Stimulated activated CD4-positive, alpha-beta T cell treated with anti-CD3 and anti-CD28 coated beads, Interleukin-12 subunit alpha, Interleukin-12 subunit beta, amount 100 ng/mL, for 4 hours (primary cell): ENCODE measurements around the gene NLGN2.

Experiments
- DNase-seq: peaks from one replicate; pipeline ENCODE4 v3.0.0-alpha.2; 2020

Gene NLGN2

GRCh38 chr17:7438656-7439460 lies 31.2 kb downstream of the NLGN2 start:
- no peak for DNase-seq

GRCh38 chr17:7439462-7440112 lies 31.9 kb downstream of the NLGN2 start, which contains the start of gene FGF11:
TSS of gene FGF11 (plus strand) at chr17:7439512. CDS start at chr17:7439621, 109 bp downstream.
- no peak for DNase-seq

- DNase-seq: peak; percentile 24
These were observed 32.6 kb downstream of the NLGN2 start for GRCh38 chr17:7440113-7440833.

DNA sequence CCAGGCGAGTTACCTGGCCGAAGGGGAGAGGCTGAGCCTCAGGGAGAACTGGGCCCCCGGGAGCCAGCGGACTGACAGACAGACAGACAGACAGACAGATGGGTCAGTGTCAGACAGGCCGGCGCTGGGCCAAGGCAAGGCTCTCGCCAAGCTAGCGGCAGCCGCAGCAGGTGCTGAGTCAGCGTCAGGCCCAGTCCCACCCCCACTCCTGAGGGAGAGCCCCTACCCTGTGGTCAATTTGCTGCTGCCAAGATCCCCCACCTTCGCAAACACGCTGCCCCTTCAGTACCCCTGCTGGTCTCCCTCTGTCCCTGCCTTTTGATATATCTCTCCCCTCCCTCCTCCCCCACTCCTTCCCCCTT lies 33.2 kb downstream of the NLGN2 start:
- DNase-seq: no peak

DNA sequence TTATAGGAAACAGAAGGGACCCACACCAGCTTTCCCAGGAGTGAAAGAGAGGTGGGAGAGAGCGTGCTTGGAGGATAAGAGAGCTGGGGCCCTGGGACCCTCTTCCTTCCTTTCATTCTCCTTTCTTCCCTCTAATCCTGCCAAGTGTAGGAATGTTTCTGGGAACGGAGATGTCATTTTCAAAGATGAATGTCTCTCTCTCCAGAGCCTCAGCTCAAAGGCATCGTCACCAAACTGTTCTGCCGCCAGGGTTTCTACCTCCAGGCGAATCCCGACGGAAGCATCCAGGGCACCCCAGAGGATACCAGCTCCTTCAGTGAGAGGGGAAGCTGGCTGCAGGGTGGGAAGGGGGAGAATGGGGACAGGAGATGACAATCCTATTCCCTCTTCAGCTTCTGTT lies 33.6 kb downstream of the NLGN2 start:
- no peak for DNase-seq

DNA sequence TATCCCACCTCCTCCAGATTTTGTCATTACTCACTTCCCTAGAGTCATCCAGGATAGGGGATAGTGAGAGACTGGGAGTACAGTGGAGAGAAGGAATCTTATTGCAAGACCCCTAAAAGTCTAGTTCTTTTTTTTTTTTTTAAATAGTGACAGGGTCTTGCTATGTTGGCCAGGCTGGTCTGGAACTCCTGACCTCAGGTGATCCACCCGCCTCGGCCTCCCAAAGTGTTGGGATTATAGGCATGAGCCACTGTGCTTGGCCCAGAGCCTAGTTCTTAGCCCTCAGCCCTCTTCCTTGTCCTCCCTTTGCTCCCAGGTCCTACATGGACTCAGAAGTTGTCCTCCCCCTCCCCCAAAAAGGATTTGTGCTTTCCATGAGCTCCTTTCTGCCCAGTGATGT lies 34.5 kb downstream of the NLGN2 start:
- no peak for DNase-seq

DNA sequence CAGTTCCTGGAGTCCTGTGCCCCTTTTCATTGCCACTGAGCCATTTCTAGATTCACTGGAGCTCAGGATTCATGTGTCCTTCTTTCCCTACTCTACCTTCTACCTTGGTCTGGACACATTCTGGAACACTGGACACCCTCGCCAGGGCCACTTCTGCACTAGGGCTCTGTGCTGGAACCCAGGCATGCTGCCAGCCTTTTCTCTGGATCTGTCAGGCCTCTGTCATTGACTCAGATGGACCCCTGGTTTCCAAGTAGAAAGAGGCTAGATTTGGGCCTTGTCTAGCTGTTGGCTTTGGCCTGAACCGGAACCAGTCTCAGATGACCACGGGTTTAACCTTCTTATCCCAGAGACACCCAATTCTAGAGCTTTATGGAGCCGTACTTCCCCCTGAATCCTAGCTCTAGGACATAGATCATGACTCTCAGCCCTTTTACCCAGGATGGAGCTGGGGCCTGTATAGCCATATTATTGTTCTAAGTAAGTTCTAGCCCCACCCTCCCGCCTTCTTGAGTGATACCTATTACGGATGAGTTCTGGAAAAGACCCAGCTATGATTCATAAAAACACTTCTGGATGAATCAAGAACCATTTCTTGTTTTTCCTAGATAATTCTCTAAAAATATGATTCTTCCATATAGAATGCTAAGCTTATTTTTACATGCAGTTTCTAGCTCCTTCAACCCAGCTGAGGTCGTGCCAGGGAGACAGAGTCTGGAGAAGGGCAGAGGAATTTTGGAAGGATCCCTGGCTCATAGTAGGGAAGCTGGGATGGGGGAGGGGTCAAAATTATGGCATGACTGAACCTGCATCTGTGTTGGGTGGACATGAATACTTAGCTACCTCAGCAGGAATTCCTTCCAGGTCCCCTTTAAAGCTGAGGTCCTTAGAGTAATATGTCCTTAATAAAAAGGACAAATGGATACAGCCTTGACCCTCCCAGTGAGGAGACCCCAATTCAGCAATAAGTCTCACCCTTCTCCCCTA lies 36.1 kb downstream of the NLGN2 start:
- no peak for DNase-seq

DNA sequence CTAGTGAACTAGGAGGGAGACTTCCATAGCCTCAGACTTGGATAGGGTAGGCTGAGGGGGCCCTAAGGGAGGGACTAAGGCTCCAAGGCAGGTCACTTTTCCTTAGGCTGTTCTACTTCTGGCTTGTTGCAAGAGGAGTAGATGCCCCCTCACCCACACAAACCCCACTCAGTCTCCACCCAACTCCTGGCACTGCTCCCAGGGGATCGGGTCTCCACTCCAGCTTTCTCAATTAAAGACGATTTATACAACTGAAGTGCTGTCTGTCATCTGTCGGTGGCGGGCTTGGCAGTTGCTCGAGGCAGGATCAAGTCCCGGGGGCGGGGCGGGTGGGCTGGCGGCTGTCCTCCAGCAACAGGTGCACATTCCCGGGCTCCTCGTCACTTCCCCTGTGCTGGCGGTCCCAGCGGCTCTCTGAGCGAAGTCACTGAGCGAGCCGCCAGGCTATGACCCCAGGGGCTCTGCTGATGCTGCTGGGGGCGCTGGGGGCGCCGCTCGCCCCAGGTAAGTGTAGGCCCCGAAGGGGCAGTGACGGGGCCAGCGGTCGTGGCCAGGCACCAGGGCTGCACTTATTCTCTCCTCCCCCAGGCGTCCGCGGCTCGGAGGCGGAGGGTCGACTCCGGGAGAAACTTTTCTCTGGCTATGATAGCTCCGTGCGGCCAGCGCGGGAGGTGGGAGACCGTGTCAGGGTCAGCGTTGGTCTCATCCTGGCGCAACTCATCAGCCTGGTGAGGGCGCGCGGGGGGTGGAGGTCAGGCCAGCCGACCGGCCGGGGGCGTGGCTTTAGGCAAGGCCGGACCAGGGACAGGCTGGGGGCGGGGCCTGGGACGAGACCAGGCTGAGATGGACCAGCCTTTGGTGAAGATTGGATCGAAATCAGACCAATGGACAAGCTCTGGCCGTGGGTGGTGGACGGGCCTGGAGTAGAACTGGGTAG lies 37.3 kb downstream of the NLGN2 start, which contains the start of gene CHRNB1:
CHRNB1 (plus strand) TSS at position 380 of the 937 bp plus-strand sequence; CDS start at position 447, 67 bp downstream.
- no peak for DNase-seq

GRCh38 chr17:7445619-7445968 lies 37.9 kb downstream of the NLGN2 start:
- DNase-seq: no peak

DNA sequence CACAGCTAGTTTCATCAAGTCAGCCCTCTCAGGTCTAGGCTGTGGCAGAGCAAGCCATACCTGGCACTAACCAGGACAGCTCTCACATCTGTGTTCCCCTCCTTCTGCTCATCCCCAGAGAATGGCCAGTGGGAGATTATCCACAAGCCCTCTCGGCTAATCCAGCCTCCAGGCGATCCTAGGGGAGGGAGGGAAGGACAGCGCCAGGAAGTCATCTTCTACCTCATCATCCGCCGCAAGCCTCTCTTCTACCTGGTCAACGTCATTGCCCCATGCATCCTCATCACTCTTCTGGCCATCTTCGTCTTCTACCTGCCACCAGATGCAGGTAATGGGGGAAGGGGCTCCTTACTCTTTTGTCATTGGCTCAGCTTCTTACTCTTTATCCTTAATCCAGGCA lies 40.8 kb downstream of the NLGN2 start:
- no peak for DNase-seq

DNA sequence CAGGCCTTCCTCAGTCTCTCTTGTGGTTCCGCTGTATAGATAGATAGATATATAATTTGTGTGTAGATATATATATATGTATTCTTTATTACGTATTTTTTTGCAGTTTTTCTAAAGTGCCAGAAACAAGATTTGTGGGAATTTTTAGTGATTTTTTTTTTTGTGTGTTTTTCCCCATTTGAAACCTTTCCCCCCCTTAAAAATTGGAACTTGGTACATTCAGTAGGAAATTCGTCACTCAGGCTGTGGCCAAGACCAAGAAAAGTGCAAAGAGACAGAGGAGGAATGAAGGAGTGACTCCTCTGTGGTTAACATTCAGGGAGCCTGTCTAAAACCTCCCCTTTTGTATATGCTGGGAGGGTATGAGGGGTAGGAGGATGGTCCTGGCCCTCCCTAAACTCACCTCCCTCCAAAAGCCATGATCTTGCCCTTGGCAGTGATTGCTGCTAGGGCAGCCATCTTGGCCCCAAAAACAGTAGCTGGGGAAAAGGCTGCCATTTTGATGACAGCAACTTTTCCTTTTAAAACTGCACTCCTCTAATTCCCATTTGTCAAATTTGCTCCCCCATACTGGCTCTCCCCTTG lies 52.4 kb downstream of the NLGN2 start:
- no peak for DNase-seq

DNA sequence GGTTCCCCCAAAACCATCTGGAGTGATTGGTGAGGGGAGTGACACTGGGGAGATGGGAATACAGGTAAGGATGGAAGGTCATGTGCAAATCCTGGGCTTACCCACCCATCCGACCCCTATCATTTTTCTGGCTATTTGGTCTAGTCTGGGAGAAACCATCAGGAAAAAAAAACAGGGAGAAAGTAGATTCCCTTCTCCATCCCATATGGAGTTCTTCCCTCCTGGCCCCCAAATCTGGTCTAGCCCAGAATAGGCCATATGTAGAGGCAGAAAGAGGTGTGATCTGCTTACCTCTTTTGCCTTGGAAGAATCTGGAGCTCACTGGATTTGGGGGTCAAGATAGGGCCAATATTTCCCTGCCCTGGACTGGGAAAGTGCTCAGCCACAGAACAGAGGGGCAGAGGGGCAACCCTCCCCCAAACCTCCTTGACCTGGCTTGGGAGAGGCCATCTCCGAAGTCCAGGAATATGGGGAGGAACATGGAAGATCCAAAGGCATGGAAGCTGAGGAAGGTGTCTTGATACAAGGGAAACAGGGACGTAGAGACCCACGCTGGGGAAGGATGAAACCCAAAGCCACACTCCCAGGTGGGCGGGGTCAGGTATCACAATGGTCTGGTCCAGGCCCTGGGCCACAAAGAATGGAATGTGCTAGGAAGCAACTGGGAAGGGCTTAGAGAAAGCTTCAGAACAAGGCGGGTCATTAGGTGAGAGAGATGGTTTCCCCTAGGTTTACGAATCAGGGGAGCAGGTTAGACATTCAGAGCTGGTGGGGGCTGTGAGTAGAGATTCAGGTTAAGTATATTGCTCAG lies 53.4 kb downstream of the NLGN2 start:
- no peak for DNase-seq

GRCh38 chr17:7462474-7463371 lies 55.1 kb downstream of the NLGN2 start:
- DNase-seq: no peak

DNA sequence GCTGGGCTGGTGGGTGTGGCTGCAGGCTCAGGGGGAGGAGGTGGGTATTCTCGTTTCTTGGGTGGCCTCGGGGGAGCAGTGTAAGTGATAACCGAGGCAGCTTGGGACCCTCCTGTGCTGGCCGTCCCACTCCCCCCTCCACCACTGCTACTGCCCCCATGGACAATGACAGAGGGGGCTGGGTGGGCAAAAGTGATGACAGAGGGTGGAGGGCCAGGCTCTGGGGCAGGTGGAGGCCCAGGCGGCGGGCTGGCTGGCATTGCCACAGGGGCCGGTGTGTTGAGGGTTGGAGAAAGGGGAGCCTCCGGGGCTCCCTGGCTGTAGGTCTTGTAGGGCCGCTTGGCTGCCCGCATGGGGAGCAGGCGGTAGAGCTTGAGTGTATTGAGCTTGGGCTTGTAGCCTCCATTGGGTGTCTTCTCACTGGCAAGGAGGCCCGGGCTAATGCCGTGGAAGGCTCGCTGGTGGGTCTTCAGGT lies 55.8 kb downstream of the NLGN2 start:
- DNase-seq: no peak

DNA sequence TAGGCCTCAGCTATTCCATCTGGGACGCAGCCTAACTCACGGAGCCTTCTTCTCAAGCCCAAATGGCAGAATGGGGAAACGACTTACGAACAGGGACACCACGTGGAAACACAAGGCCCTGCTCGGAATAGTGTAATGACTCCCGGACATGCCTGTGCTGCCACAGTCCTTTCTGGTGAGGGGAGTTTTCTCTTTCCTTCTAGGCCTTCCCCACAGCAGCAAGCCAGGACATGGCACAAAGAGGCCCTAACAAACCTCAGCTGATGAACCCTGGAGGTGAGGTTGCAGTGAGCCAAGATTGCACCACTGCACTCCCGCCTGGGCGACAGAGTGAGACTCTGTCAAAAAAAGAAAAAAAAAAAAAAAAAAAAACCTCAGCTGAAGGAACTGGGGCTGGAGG lies 56.4 kb downstream of the NLGN2 start:
- DNase-seq: no peak

DNA sequence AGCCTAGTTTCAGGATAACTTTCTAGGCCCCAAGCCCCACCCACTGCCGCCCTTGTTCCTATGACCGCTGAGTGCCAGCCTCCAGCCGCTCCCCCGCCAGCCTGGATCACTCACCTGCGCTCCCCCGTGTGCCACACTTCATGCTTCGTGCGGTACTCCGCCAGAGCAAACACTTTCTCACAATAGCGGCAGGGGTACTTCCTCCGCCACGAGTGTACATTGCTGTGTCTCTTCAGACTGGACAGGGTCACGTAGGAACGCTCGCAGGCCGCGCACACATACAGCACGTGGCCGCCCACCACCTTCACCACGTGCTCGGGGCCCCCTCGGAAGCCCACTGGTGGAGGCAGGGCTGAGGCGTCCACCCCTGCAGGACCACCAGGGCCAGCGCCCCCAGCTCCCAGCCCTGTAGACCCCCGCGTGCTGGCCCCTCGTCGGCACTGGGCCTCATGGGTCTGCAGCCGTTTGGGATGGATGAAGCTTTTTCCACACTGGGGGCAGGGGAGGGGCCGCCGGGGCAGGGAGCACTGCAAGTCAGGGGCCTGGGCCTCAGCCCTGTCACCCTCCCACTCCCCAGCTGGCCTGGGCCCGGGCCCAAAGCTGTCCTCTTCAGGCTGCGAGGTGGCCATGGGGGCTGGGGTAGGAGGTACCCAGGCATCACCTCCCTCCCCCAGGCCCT lies 58.1 kb downstream of the NLGN2 start:
- DNase-seq: no peak

DNA sequence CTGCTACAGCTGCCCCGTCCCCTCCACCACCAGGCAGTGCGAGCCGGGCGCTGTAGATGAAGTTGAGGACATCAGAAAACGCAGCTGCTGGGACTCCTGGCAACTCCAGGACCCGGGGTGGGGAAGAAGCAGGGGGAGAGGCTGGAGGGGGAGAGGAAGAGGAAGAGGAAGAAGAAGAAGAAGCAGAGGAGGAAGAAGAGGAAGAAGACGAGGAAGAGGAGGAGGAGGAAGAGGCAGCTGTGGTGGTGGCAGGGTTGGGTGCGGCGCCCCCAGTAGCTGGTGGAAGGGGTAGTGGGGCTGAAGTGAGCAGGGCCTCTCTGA lies 58.6 kb downstream of the NLGN2 start:
- no peak for DNase-seq

DNA sequence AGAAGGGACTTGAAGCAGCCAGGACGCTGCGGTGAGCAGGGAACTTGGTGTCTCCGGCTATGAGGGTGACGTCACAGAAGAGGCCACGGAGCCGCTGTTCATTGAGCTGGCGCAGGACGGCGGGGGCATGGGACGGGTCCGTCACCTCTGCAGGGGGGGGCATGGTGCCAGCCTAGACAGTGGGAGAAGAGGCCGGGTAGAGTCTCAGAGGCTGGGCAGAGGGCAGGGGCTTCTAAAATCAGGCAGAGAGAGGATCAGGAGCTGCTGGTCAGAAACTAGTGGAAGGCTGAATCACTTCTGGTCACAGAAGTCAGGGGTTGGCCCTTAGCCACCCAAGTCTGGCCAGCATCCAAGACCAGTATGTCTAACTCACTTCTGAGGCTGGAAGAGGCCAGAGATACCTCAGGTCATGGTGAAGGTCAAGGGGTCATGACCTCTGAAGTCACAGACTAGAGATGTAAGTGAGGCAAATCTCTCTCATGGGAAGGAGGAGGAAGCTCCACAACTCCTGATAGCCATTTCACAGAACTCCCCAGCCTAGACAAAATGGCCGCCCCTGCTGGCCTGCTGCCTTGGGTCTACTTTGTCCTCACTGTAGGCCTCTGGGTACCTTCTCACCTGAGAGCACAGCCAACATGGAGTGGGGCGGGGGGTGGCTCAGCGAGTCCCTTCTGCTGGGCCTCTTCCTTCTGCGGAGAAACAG lies 59.1 kb downstream of the NLGN2 start:
- DNase-seq: no peak
